ENCODE data around the gene CAB39. TPM values are rescaled to one million over a fixed set of nuclear protein-coding genes. Genes with fewer than 3 reads are reported as not detected.
A peak's percentile ranks its signal among the peaks of the same experiment; 100 is the strongest.

The CAB39 gene
- total and polyA plus RNA-seq, 2 of the 8 experiments (the other 6 are each of a cell fraction or from before 2014, with no cell fraction given) = 16.4 to 50.5 TPM

DNA sequence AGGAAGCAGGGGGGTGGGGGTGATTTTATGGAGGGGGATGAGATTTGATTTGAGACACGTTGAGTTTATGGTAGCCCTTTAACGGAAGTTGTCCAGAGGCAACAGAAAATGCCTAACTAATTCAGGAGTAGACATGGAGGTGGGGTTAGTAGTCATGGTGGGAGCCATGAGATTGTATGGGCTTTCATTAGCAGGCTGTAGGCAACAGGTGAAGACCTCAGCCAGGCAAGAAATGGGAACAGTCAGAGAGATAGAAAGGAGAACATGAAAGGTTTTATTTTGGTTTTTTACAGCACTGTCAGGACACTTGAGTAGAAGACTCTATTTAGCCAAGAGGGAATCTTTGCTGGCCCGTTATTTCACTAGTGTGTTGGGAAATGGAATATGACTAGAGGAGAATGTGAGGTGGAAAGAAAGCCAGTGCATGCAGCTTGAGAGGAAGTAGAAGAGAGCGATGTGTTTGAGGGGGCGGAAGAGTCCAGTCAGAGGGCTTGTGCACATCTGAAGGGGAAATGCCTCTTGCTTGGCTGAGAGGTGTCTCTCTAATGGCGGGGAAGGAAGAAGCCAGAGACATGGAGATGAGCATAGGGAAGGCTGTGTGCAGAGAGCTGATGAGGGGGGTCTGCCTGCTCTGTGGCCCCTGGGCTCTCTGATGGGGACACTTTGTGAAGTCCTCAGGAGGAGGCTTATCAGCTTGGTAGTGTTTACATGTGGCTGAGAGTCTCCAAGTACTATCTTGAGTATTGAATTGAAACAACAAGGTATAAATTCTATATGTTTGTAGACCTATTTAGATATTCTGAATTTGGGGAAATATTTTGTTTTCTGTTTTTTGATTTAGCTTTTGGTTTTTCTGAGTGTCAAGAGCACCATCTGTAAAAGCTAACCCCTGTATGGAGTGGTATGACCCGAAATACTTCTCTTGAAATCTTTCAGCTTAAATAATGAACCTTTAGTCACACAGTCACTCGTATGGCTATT lies 85.2 kb downstream of the CAB39 start:
- Histone ChIP-seq H3K9ac (replicated peaks in 1 of 4; ENCODE audit: extremely low read depth in 1 of 4, low read depth in 3 of 4, low read length in 3 of 4) (no peak overlapping the region), H3K23ac (ENCODE audit: insufficient read length) (no peak overlapping the region), H3K4me1 (replicated peaks in 1 of 4; ENCODE audit: control insufficient read depth in 3 of 4, insufficient read depth in 4 of 4, low read length in 3 of 4) (peaks cover 0 to 3% (median 0%) of the 10 kb centered on the region in 4 experiments; a peak in 1 of 7 replicates), H2BK12ac (ENCODE audit: low read depth, low read length) (0 out of 2 replicates have a peak overlapping the region, but pooled peaks have one; percentile 62), H3K79me2 (ENCODE audit: control insufficient read depth in 1 of 2, insufficient read depth in 2 of 2, low read length in 2 of 2) (no peaks in the 10 kb centered on the region), H3K23me2 (ENCODE audit: low read depth, low read length) (no peaks in the 10 kb centered on the region), H3K79me1 (ENCODE audit: low read depth, low read length) (no peaks in the 10 kb centered on the region), H3K14ac (ENCODE audit: insufficient read length) (no peak overlapping the region), H4K91ac (replicated peaks; ENCODE audit: insufficient read length, low read length) (no peak overlapping the region), H3K9me3 (ENCODE audit: insufficient read depth in 2 of 2, low read depth in 1 of 2, low read length in 1 of 2) (no peaks in the 10 kb centered on the region), H3K27ac (ENCODE audit: low read depth, low read length) (no peak overlapping the region), H4K20me1 (replicated peaks in 1 of 2; ENCODE audit: control insufficient read depth in 1 of 2, insufficient read depth in 2 of 2, low read length in 2 of 2) (peaks cover 0 to 4% of the 10 kb centered on the region in 2 experiments), H3K27me3 (replicated peaks in 1 of 4; ENCODE audit: control insufficient read depth in 3 of 4, extremely low read depth in 1 of 4, insufficient read depth in 3 of 4, low read length in 3 of 4) (no peaks in the 10 kb centered on the region), H3K4me3 (ENCODE audit: extremely low read depth in 1 of 4, insufficient read depth in 2 of 4, low read depth in 3 of 4, low read length in 4 of 4) (no peak overlapping the region), H3K4me2 (ENCODE audit: insufficient read depth in 1 of 2, low read depth in 2 of 2, low read length in 2 of 2) (no peak overlapping the region), H2AK5ac (ENCODE audit: low read depth, low read length) (no peak overlapping the region), H2BK20ac (ENCODE audit: low read length) (no peak overlapping the region), H2BK5ac (ENCODE audit: low read depth, low read length) (no peak overlapping the region), H3K56ac (replicated peaks; ENCODE audit: insufficient read length, low read depth, low read length) (no peak overlapping the region), H4K8ac (ENCODE audit: extremely low read depth, insufficient read depth, low read length) (peak overlapping the region; percentile 3; the same call in 1 of the 2 replicates), H4K5ac (ENCODE audit: insufficient read length, low read depth, low read length) (no peak overlapping the region), H3K18ac (ENCODE audit: extremely low read depth, low read length) (no peak overlapping the region), H2BK15ac (ENCODE audit: low read length) (no peak overlapping the region), H2BK120ac (replicated peaks; ENCODE audit: low read depth, low read length) (no peak overlapping the region), H2AFZ (ENCODE audit: low read length) (no peak overlapping the region), H3K36me3 (ENCODE audit: control insufficient read depth in 2 of 4, insufficient read depth in 4 of 4, low read length in 3 of 4) (peaks cover 0 to 5% (median 2%) of the 10 kb centered on the region in 4 experiments; a peak in 2 of 8 replicates), H3K4ac (replicated peaks; ENCODE audit: insufficient read length, low read depth, low read length) (no peak overlapping the region)
- 89% methylated on average over 8 of the region's 8 CpGs; no CpG with 5 or more reads in 1 of the 2 experiments for WGBS, 2 experiments (ENCODE audit: extremely low coverage in 1 of 2, insufficient coverage in 1 of 2, insufficient read length in 1 of 2, insufficient replicate concordance in 2 of 2, low coverage in 1 of 2, low lambda C conversion rate in 2 of 2, missing lambda C conversion rate in 1 of 2)
- FAIRE-seq (no peak), DNase-seq (ENCODE audit: low read depth in 1 of 2, low spot score in 2 of 2) (no peak)
- ChIA-PET POLR2A (ENCODE audit: partially characterized antibody) (interaction anchor here (0.7 kb wide), 1 partner anchor 10 kb away, joined by 4 read pairs; no protein-coding TSS in a partner anchor), CTCF (ENCODE audit: partially characterized antibody) (interaction anchor here (0.7 to 4.7 kb wide), 43 partner anchors 9 to 789 kb away, joined by 3 to 44 read pairs (median 5); partner anchors contain the start of gene CAB39)
- TF ChIP-seq JUND (IDR thresholded peaks at IDR 0.05; ENCODE audit: low read length) (no peak), TAF7 (optimal IDR thresholded peaks at IDR 0.05; ENCODE audit: borderline replicate concordance, low read depth, low read length) (no peak), CREB1 (IDR thresholded peaks at IDR 0.05) (no peak), SP1 (IDR thresholded peaks at IDR 0.05; ENCODE audit: low read depth, low read length) (no peak), JUN (IDR thresholded peaks at IDR 0.05; ENCODE audit: low read depth, low read length) (no peak), SAP30 (IDR thresholded peaks at IDR 0.05; ENCODE audit: insufficient read depth, insufficient replicate concordance, low read length) (no peak), POLR2A (IDR thresholded peaks at IDR 0.05; ENCODE audit: control extremely low read depth in 1 of 2, low read depth in 2 of 2, low read length in 2 of 2) (no peak), EGR1 (IDR thresholded peaks at IDR 0.05; ENCODE audit: borderline replicate concordance, low read depth, low read length) (no peak), GABPA (IDR thresholded peaks at IDR 0.05; ENCODE audit: borderline replicate concordance, insufficient read depth, low read length) (no peak), SP2 (IDR thresholded peaks at IDR 0.05; ENCODE audit: low read length) (no peak), TAF1 (IDR thresholded peaks at IDR 0.05; ENCODE audit: low read depth, low read length) (no peak)

All from H1 (cell line).